SKM-1 treated with dmso at 0.1 percent for 144 hours (cell line): ENCODE measurements around the gene VWA5B1.

ENCODE experiments used
- DNase-seq: peaks from one replicate; lab custom pipeline; 2025; ENCODE audit not compliant: unreplicated experiment; lab: John Stamatoyannopoulos, UW

Gene VWA5B1

DNA sequence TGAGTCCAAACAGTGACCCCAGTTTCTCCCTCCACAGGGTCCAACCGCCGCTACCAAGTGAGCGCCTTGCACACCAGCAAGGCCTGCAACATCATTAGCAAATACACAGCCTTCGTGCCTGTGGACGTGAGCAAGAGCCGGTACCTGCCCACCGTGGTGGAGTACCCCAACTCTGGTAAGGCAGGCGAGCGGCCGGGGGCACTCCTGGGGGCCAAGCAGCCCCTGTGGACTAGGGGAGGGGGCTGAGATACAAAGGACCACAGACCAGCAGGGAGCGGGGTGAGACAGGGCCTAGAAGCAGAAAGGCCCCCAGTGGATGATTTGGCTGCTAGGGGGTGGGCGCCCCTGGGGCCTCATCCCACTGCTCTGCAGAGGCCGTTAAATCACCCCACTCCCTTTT lies 54.7 kb downstream of the VWA5B1 start:
- DNase-seq: no peak

DNA sequence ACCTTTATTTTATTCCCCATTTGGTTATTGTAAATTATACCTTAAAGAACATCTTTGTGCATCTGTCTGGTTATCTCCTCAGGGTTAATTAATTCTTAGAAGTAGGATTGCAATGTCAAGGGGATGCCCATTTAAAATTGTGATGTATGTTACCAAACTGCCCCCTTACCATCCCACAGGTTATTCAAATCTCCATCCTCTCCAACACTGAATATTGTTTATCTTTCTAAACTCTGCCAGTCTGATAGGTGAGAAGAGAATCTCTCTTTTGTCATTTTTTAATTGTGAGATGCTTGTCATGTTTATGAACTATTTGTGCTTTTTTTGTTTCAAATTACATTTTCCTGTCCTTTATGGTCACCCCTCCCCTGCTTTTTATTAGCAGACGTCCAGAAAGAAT lies 55.8 kb downstream of the VWA5B1 start:
- no peak for DNase-seq

DNA sequence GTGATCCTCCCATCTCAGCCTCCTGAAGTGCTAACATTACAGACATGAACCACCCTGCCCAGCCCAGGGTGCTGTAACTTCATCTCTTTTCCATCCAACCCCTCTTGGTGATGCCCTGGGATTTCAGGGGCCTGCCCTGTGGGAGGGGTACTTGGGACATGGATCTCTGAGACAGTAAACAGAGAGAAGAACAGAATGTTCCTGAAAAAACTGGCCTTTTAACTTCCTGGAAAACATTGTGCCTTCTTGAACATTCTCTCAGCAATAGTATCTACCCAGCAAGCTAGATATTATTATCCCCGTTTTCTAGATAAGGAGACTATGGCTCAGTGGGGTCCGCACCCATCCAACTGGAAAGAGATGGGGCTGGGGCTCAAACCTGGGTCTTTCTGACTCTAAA lies 57.0 kb downstream of the VWA5B1 start:
- no peak for DNase-seq

DNA sequence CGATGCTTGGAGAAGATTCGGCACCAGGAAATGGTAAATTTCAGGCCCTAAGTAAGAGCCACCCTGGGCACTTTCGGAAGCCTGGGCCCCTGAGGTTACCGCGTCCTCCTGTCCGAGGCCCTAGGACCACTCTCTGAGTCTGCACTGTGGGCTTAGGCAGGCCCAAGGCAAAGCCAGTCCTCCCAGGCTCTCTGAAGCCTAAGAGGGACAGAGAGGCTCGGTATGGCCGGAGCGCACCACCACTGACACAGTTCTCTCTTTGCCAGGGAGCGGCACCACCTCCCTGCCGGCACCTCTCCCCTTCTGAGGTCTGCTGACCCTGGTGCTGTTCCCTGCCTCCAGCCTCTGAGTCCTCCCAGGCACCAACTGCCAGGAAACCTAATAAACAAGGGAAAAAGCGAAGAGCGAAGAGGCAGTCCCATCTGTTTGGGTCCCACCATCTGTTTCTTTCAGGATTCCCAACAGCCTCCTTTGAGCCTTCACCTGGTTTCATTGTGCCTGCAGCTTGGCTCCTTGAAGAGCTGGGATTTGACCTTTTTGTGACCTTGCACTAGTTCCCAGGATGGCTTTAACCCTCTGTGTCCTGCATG lies 57.7 kb downstream of the VWA5B1 start:
- no peak for DNase-seq

DNA sequence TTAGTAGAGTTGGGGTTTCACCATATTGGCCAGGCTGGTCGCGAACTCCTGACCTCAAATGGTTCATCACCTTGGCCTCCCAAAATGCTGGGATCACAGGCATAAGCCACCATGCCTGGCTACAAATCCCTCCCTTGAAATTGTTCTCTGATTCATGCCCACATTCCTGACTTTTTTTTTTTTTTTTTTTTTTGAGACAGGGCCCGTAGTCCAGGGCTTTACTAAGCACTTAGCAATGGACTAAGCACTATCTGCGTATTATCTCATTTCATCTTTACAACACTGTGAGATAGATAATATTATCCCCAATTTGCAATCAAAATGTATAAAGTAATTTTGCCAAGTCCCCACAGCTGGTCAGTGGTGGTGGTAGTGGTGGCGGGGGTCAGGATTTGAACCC lies 58.9 kb downstream of the VWA5B1 start:
- DNase-seq: no peak

DNA sequence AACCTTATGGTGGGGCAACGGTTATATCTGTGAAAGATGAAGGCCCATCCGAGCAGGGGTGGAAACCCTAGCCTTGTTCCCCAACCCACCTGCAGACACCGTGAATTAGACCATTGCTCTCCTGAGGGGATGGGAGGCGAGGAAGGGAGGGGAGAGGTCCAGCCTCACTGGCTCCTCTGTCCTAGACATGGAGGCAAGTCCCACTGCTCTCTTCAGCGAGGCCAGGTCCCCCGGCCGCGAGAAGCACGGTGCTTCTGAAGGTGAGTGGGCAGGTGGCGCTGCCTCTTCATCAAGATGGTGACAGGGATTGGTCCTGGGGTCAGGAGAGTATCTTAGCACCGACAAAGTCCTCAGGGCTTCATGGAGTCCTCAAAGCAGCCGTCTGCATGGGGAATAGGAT lies 59.3 kb downstream of the VWA5B1 start:
- DNase-seq: no peak

DNA sequence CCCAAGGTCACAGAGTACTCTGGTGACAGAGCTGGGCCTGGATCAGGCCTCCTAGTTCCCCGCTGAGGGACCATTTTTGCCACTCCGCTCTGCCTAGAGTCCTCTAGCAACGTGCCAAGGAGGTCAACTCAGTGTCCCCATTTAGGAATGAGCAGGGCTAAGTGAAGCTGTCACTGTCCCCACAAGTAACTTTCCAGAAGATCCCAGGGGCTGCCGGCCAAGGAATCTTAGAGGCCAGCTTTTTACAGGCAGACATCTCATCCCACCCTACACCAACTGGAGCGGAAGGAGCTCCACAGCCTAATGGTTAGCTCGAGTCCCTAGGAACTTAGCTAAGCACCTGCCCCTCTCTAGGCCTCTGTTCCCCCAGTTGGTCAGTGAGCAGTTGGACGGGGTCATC lies 59.7 kb downstream of the VWA5B1 start:
- no peak for DNase-seq

DNA sequence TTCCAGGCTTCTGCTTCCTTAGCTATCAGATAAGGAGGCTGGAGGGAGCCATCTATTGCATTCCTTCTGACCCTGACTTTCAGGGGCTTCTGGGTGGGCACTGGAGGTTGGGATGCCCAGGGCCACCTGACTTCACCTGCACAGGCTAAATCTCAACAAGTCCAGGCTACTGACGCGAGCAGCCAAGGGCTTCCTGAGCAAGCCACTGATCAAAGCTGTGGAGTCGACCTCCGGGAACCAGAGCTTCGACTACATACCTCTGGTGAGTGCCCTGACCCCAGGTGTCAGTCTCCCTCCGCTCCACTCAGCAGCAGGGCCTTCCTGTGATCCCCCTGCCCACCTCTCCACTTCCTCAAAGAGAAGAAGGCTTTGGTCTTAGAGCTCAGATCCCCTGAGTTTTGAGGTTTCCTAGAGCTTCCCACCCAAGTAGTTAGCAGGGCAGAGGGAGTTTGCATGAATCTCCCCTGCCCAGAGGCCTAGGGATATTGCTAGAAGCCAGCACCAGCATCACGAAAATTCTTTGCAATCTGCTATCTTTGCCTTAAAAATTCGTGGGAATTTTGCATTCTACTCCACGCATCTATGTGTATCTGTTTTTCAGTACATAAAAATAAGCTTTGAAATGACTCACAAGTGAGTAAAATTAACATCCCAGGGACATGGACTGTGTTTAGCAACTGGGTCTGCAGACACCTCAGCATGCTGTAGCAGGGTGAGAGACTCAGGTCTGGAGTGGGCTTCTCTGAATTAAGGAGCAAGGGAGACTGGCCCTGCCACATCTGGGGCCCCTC lies 61.4 kb downstream of the VWA5B1 start:
- no peak for DNase-seq

DNA sequence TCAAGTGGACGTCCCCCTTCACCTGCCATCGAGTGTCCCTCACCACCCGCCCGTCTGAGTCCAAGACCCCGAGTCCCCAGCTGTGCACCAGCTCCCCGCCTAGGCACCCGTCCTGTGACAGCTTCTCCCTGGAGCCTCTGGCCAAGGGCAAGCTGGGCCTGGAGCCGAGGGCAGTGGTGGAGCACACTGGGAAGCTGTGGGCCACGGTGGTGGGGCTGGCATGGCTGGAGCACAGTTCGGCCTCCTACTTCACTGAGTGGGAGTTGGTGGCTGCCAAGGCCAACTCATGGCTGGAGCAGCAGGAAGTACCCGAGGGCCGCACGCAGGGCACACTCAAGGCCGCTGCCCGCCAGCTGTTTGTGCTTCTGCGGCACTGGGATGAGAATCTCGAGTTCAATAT lies 63.2 kb downstream of the VWA5B1 start:
- DNase-seq: no peak

DNA sequence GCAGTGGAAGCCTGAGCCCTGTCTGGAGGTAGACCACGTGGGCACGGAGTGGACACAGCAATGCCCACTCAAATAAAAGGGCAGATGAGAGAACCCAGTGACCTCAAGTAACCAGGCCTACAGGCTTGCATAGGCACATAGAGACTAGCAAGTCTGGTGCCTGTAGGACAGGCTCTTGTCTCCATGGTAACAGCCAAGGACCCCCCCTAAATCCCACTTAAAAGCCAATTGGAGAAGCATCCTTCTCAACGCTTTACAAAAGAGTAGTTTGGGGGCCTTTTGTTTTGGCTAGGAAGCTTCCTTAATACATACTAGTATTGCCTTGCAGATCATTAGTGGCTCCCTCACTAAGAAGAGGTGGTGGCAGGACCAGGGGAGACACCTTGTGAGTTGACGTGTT lies 63.9 kb downstream of the VWA5B1 start:
- no peak for DNase-seq

DNA sequence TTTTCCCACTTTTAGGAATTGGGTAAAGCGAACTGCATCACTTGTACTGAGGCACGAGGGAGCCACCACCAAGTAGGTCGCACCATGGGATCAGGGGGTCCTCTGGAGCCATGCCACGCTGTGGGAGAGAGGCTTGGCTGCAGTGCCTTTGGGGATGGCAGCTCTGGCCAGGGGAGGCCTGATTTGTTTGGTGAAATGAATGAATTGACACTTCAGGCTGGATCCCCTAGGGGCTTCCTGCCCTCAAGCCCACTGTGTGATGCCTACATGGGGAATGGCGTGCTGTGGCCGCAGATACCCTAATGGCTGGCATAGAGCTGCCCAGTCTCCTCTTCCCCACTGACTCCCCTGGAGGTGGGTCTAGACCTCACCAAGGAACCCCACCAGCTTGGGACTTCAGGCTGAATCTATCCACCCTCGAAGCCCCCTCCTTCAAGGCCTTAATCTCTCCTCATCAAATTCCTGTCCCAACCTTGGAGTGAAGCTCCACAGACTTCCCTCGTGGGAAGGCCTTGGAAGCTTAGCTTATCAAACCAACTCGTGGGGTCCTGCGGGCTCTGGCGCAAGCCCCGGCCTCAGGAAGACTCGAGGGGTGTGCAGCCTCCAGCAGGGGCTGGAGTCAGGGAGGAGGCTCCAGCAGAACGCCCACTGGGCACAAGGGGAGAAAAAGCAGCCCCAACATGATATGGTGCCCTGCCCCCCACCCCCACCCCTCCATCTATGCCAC lies 64.6 kb downstream of the VWA5B1 start:
- DNase-seq: no peak

DNA sequence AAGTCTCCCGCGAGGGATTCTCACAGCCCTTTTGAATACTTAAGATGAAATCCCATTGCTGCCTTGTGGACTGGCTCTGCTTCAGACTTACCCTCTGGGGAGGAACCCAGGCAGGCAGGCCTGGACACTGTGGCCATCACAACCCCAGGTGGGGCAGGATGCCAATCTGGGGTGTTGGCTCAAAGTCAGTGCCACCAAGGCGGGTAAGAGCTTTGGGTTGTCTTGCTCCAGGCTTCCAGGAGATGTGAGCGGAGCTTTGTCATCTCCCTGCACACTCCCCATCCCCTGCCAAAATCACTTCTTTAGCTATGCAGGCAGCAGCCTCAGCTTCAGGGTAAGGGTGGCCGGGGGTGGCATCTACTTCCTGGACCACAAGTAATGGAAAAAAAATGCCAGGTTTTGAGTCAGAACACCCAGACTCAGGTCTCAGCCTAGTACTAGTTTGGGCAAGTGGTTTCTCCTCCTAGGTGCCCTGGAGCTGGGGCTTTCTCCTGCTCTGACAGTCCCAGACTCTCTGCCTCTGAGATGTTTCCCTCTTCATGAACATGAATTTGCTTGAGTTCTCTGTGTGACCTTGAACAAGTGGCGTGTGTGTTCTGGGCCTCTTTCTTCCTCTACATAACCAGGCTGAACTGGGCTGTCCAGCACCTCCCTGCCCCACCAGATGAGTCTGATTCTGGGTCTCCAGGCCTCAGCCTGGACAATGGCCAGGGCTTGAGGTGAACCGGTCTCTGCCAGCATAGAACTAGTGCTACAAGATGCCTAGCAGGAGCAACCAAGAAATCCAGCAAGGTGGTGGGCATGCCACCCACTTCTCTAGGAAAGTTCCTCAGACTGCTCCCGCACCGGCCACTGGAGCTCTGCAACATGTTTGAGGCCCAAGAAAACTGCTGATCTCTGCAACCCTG lies 65.4 kb downstream of the VWA5B1 start:
- no peak for DNase-seq

DNA sequence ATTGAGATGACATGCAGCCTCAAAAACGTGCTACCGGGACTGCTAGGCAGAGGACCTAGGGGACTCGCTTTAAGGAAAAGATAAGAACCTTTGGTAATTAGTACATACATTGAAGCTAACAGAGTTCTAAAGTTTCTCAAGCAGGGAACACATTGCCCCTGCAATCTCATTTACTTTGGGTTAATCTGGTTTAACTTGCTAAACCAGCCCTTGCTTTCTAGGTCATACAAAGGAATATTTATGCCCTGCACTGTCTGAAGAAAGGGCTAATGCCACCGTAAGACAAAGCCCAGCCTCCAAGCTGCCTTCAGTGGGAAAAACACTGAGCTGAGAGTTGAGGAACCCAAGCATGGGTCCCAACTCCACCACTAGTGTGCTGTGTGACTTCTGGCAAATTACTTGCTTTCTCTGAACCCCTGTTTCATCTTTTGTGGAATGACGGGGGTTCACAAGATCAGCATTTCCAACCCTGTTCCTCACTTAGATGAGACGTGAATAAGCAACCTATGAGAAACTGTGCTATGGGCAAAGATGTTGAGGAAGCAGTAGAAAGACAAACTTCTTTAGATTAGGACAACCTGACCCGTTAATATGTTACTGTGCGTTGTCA lies 66.3 kb downstream of the VWA5B1 start:
- no peak for DNase-seq

DNA sequence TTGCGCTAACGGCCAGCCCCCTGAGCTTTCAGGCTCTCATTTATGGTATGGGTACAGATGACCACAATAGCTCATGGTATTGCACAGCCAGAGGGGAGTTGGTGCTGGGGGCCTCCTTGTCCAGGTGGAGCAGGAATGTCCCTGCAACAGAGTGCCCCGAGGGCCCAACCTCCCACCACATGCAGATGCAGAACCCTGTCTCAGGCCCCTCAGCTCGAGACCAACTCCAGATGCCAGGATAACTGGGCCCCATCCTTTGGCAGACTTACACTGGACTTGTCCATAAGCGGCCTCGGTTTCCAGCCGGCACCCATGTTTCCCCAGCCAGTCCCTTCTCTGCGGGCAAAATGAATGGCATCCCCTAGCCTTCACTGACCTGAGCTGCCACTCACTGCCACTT lies 67.1 kb downstream of the VWA5B1 start:
- DNase-seq: no peak

DNA sequence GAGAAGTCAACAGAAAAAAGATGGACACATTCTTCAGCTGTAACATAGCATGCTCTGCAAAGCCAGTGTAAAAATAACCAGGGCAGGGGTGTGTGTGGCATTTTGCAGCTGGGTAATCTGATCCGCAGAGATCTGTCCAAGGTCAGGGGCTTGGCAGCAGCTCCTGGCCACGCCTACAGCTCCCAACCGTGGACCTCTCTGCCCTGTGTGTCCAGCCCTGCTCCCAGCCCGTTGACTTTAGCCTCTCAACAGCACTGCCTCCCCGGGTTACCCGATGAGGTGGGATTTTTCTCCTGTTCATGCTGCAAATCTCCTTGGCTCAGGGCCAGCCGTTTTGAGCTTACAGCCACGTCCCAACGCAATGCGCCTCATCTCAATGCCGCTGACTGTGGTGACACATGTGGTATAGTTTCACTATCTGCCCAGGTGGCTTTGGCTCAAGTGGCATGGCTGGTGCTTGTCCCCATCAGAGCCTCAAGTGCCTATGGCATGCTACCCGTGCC lies 68.1 kb downstream of the VWA5B1 start:
- DNase-seq: no peak

DNA sequence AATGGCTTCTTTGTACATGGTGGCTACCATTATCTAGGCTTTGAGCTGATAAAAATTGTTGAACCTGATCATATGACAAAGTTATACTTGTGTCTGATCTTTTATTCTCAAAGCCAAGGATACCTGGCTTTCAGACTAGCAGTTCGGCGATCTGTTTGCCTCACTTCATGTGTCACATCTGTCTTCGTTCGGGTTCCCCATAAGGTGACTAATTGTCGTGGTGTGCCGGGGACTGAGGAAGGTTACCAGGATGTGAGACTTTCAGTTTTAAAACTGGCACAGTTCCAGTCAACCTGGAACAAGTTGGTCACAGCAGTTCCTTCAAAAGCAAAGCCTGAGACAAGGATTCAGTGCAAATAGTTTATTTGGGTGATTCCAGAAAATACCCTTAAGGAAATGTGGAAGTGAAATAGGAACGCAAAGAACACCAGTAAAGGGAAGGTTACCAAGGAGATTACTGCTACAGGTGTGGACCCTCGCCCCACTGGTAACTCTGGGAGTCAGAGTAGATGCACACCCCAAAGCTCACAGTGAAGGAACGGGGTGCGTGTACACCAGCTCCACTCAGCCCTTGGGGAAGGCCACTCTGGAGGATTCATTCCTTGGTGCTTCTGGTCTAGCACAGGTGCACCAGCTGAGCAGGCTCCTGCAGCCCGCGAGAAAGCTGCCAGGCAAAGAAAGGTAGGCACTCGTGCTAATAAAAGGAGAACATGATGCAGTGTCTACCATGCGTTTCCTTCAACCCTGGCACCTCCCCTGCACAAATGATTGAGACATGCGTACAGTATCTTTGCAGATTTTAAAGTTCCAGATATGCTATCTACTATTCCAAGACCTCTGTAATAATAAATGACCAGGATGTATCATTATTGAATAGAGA lies 69.0 kb downstream of the VWA5B1 start:
- no peak for DNase-seq

DNA sequence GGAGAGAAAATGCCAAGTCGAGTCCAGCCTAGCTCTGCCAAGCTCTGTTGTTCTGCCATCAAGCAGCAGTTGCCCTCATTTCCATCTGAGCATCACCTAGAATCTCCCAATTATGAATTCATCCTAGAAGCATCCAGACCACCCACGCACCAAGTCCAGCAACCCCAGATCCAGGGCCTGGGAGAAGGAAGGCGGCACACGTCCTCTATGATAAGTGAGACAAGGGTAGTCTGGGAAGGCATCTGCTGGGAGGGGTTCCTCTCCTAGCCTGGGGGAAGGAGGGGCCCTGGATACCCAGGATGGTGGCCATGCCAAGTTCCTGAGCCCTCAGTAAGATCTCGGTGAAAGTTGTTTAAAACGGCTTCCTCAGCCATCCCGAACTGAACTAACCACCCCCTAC lies 70.7 kb downstream of the VWA5B1 start:
- no peak for DNase-seq

DNA sequence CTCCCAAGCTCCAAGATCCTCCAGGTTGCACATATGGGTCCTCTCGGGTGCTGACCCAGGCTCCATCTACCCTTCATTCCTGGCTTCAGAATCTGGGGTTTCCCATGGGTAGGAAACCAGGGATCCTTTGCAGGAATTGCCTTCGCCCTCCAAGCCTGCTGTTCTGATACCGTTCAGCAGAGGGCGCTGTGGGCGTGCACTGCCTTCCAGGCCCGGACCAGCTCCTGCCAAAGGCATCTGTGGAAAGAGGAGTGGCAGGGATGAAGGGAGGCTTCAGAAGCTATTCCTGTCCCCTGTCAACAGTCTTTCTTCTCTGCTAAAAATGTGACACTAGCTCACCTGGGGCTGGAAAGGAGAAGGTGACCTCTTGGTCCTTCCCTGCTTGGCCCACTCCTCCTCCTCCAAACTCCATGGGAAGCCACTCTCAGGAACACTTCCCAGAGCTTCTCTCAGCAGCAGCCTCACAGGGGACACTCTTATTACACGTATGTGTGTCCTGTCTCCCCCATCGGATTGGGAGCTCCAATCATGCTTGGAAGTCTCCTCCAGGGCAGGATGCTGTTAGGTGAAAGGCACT lies 71.2 kb downstream of the VWA5B1 start:
- no peak for DNase-seq

DNA sequence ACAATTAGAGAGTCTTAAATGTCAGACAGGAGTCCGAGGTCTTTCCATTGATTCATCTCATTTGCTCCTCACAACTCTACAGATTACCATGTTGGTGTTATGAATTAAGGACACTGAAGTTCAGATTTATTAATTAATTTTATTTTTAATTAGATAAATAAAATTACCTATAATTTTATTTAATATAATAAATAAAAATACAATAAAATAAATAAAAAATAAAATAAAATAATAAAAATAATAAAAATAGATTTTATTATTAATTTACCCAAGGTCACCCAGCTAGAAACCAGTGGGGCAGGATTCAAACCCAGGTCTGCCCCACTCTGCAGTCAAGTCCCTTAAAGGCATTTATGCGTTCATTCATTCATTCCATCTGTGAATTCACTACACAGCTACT lies 72.2 kb downstream of the VWA5B1 start:
- DNase-seq: no peak
